H7 (cell line): Measurements from ENCODE around the gene PAQR3. TPM values are rescaled to one million over a fixed set of nuclear protein-coding genes. Genes with fewer than 3 reads are reported as not detected.
A peak's percentile ranks its signal among the peaks of the same experiment; 100 is the strongest.

Experiments used
- DNase-seq: peaks from one replicate; pipeline ENCODE4 v3.0.0; 2012
- H3K27me3 ChIP-seq: 2 replicates; pipeline ENCODE4 v1.6.0; 2011; ENCODE audit warnings: mild to moderate bottlenecking, low read length; ENCODE audit not compliant: control insufficient read depth, insufficient read depth
- H3K36me3 ChIP-seq: replicated peaks from 2 replicates; pipeline ENCODE4 v1.5.1; 2011; ENCODE audit warnings: low read length; ENCODE audit not compliant: control insufficient read depth, insufficient read depth
- H3K4me3 ChIP-seq: 2 replicates; pipeline ENCODE4 v1.5.1; 2011; ENCODE audit warnings: low read depth, mild to moderate bottlenecking, control low read depth, low read length, moderate library complexity; ENCODE audit not compliant: insufficient read depth
- total RNA-seq: library from RNA; depleted of rRNA; stranded (reverse); fragments of >200 nt; shearing (Covaris generic); gene quantifications from 2 replicates; pipeline ENCODE4 v1.2.3, GENCODE V29; 2014; rRNA removed

Gene PAQR3, protein sequence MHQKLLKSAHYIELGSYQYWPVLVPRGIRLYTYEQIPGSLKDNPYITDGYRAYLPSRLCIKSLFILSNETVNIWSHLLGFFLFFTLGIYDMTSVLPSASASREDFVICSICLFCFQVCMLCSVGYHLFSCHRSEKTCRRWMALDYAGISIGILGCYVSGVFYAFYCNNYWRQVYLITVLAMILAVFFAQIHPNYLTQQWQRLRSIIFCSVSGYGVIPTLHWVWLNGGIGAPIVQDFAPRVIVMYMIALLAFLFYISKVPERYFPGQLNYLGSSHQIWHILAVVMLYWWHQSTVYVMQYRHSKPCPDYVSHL
- total RNA-seq: 23.9 and 26.9 TPM in 2 replicates

GRCh38 chr4:78938868-78939666 is at the start of gene PAQR3:
TSS of gene PAQR3 (minus strand) at chr4:78939438. CDS start at chr4:78939224, 214 bp downstream.
- H3K36me3 ChIP-seq: no peaks in the 10 kb centered on the region; the same call in 1 of the 2 replicates

DNA sequence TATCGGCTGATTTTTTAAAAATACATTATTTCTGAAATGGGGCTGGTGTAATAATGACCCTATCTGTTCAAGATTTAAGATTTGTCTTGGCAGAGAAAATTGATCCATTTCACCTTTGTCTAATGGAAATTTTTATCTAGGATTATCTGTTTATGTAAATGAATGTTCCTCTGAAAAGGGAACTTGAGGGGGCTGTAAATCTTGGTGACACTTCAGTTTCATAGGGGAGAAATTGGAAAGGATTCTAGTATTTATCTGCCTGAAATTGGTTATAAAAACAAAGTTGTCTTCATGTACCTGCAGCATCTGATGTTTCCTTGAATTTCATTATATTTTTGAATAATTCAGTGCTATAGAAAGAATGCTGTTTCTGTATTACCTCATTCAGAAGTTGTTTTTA is 48.4 kb upstream of the PAQR3 start:
- Histone ChIP-seq H3K4me3 (no peak overlapping the region), H3K27me3 (no peaks in the 10 kb centered on the region), H3K36me3 (no peaks in the 10 kb centered on the region)
- DNase-seq: no peak

More at GRCh38 chr4:78938868-78939666, at the start of gene PAQR3:
- peak; percentile 93 for DNase-seq
- Histone ChIP-seq H3K4me3 (peak within 1 kb of the TSS; percentile 93), H3K27me3 (no peaks in the 10 kb centered on the region)

DNA sequence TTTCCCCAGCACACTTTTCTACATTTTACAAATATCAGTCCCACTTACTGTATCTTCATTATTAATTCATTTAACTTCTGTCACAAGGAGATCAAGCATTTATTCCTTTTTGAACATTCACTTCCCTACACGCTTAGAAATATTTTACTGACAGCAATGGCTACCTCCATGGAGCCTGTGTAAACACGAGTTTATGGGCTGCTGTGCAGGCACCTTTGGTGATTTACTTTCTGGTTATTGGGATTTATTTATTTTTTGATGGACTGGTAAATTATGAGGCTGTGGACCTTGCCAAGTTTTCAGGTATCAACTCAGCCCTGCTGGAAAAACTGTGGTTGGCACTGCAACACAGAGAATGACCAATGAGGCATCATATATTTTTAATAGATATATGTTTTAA is 45.4 kb upstream of the PAQR3 start:
- Histone ChIP-seq H3K36me3 (no peaks in the 10 kb centered on the region), H3K27me3 (no peaks in the 10 kb centered on the region), H3K4me3 (no peak overlapping the region)
- DNase-seq: no peak

DNA sequence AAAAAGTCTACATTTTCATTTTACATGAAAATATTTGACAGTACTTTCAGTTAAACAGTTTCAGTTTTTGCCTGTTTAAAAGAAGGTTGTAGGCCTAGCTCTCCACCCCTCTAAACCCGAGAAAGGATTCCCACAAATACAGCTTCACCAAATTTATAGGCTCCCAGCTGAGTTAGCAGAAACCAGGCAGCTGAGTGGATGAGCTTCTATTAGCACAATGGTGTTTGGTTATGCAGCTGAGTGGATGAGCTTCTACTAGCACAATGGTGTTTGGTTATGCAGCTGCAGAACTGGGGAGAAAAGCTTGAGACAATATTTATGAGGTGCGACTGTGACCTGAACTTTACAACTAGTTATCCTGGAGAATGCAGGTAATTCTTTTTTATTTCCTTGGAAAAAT is 36.6 kb upstream of the PAQR3 start:
- Histone ChIP-seq H3K27me3 (no peaks in the 10 kb centered on the region), H3K4me3 (no peak overlapping the region), H3K36me3 (no peaks in the 10 kb centered on the region)
- DNase-seq: no peak

DNA sequence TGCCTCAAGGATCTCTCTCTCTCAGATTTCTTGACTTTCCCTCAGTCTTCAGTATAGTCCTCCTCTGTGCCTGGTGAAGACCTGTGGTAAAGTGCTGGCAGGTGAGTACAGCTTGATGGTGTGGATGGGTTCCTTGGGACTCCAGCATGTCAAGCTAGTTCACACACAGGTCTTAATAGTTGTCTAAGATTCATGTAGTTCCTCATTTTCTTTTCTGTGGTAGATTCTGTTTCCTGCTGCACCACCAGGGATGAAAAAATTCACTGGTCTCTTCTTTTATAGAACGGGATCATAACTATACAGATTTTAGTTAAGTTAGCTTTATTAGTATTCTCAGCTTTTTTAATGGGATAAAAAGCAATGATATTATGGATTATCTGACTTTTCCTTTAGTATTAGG is 32.5 kb upstream of the PAQR3 start:
- no peak overlapping the region for H3K4me3 ChIP-seq
- no peaks in the 10 kb centered on the region for H3K27me3 ChIP-seq
- DNase-seq: no peak
- no peaks in the 10 kb centered on the region for H3K36me3 ChIP-seq

GRCh38 chr4:78971326-78971725 is 32.1 kb upstream of the PAQR3 start:
- no peak overlapping the region for H3K4me3 ChIP-seq
- no peaks in the 10 kb centered on the region for H3K27me3 ChIP-seq
- no peak for DNase-seq
- no peaks in the 10 kb centered on the region for H3K36me3 ChIP-seq

GRCh38 chr4:78962597-78963115 is 23.4 kb upstream of the PAQR3 start:
- Histone ChIP-seq H3K27me3 (no peaks in the 10 kb centered on the region), H3K4me3 (no peak overlapping the region), H3K36me3 (no peaks in the 10 kb centered on the region)
- no peak for DNase-seq

DNA sequence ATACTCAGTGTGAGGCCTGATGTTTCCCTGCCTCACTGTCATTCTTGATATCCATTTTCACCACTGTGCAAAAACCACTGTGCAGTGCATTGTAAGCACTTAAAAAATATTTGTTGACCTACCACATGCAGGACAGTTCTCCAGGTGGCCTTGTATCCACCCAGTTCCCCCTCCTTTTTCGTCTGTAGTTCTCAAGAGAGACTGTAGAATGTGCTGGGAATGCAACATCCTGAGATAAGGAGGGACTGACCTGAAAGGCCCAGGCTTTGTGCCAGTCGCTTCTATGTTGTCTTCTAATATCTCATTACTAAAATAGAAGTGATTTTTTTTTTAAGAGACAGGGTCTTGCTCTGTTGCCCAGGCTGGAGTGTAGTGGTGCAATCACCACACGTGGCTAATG is 21.7 kb upstream of the PAQR3 start:
- H3K36me3 ChIP-seq: no peaks in the 10 kb centered on the region
- no peak for DNase-seq
- H3K4me3 ChIP-seq: no peak overlapping the region
- no peaks in the 10 kb centered on the region for H3K27me3 ChIP-seq

GRCh38 chr4:78956975-78957374 is 17.7 kb upstream of the PAQR3 start:
- no peak overlapping the region for H3K4me3 ChIP-seq
- no peaks in the 10 kb centered on the region for H3K36me3 ChIP-seq
- DNase-seq: no peak
- H3K27me3 ChIP-seq: no peaks in the 10 kb centered on the region

GRCh38 chr4:78953769-78954666 is 14.8 kb upstream of the PAQR3 start:
- Histone ChIP-seq H3K27me3 (no peaks in the 10 kb centered on the region), H3K36me3 (no peaks in the 10 kb centered on the region), H3K4me3 (no peak overlapping the region)
- no peak for DNase-seq

GRCh38 chr4:78953231-78953630 is 14.0 kb upstream of the PAQR3 start:
- H3K27me3 ChIP-seq: no peaks in the 10 kb centered on the region
- no peak overlapping the region for H3K4me3 ChIP-seq
- H3K36me3 ChIP-seq: no peaks in the 10 kb centered on the region
- DNase-seq: no peak

DNA sequence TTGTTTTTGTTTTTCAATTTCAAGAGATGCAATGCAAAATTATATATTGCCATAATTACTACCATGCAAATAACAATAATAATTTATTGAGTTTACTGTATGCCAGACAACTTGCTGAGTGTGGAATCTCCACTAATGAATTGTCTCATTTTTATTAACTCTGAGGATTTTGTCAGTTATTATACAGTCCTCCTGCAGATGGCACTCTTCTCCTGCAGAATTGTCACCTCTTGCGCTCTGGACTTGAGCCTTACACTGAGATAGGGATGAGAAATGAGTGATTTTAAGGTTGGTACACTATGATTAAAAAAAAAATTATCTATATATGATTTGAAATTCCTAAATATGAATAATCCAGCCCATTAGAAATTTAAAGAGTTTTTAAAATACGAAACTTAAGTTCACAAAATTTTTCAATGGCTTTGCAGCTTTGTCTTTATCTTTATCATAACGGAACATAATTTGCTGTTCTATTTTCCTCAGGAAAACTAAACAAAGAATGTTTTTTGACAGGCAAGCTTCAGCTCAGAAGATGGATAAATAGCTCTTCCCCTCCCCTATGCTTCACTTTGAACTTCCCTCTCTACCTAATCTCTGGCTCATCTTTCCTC is 12.7 kb upstream of the PAQR3 start:
- H3K36me3 ChIP-seq: no peaks in the 10 kb centered on the region
- no peaks in the 10 kb centered on the region for H3K27me3 ChIP-seq
- no peak for DNase-seq
- no peak overlapping the region for H3K4me3 ChIP-seq

DNA sequence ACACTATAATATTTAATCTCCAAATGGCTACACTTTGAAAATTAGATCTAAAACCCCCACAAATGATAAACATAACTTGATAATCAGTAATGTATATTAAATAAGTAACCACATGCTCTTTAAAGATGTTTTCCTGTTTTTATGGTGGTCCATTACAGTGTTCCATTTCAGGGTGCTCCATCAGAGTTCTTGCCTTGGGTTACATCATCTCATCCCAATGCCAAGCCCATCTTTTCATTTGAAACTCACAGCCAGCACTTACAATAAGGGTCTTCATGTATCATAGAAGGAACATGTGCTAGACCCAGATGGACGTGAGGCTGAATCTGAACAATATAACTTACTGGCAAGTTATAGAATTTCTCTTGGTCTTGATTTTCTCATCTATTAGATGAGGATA is 10.5 kb upstream of the PAQR3 start:
- no peaks in the 10 kb centered on the region for H3K27me3 ChIP-seq

DNA sequence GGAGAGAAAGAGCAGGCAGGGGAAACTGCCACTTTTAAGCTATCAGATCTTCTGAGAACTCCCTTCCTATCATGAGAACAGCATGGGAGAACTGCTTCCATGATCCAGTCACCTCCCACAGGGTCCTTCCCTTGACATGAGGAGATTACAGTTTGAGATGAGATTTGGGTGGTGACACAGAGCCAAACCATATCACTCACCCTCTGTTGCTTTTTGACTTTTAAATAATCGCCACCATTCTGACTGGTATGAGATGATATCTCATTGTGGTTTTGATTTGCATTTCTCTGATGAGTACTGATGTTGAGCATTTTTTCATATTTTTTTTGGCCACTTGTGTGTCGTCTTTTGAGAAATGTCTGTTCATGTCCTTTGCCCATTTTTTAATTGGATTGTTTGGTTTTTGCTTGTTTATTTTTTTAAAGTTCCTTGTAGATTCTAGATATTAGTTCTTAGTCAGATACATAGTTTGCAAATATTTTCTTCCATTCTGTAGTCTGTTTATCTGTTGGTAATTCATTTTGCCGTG is 6.5 kb upstream of the PAQR3 start:
- Histone ChIP-seq H3K4me3 (no peak overlapping the region), H3K36me3 (no peaks in the 10 kb centered on the region), H3K27me3 (no peaks in the 10 kb centered on the region)
- DNase-seq: no peak

More for the DNA sequence above, 10.5 kb upstream of the PAQR3 start:
- Histone ChIP-seq H3K36me3 (no peaks in the 10 kb centered on the region), H3K4me3 (no peak overlapping the region)
- no peak for DNase-seq
